GM12874 (cell line): ENCODE data around the gene PTPRT.

ENCODE experiments used
- CTCF ChIP-seq: IDR thresholded peaks from 2 replicates; pipeline ENCODE4 v1.5.1; 2011; ENCODE audit warnings: low read depth, mild to moderate bottlenecking, control low read depth, low read length, moderate library complexity; ENCODE audit not compliant: insufficient read depth

The PTPRT gene

GRCh38 chr20:42894483-42894882 is 295.2 kb downstream of the PTPRT start:
- TF ChIP-seq CTCF: no peak

- TF ChIP-seq CTCF: no peak
Measured at GRCh38 chr20:42889517-42889916, 300.2 kb downstream of the PTPRT start.

GRCh38 chr20:42887281-42887680 is 302.4 kb downstream of the PTPRT start:
- no peak for TF ChIP-seq CTCF

GRCh38 chr20:42886801-42887200 is 302.9 kb downstream of the PTPRT start:
- no peak for TF ChIP-seq CTCF

GRCh38 chr20:42886046-42886445 is 303.7 kb downstream of the PTPRT start:
- TF ChIP-seq CTCF: no peak

- no peak for TF ChIP-seq CTCF
Measured at GRCh38 chr20:42875581-42875980, 314.1 kb downstream of the PTPRT start.

GRCh38 chr20:42873259-42873658 is 316.4 kb downstream of the PTPRT start:
- no peak for TF ChIP-seq CTCF

GRCh38 chr20:42864116-42864515 is 325.6 kb downstream of the PTPRT start:
- no peak for TF ChIP-seq CTCF
